HG03135 (cell line): ENCODE results near the gene ABHD2.
"Not testable (repeated sequence)": the region's sequence is repeated elsewhere in the genome, so short reads cannot be mapped to it uniquely, and the experiment has no call there.

Experiments
- ATAC-seq: cut with Tn5 transposase; IDR thresholded peaks from one replicate; pipeline ENCODE4 v1.9.1; 2021; ENCODE audit warnings: mild to moderate bottlenecking, moderate library complexity; ENCODE audit not compliant: unreplicated experiment

Gene ABHD2

GRCh38 chr15:89074402-89075012, 13.7 kb upstream of the ABHD2 start:
- no peak for ATAC-seq

GRCh38 chr15:89075101-89075640, 13.1 kb upstream of the ABHD2 start:
- no peak for ATAC-seq

GRCh38 chr15:89075846-89076245, 12.4 kb upstream of the ABHD2 start:
- ATAC-seq, result no peak

- ATAC-seq, result no peak
Observed at GRCh38 chr15:89077750-89078149, 10.5 kb upstream of the ABHD2 start.

GRCh38 chr15:89078851-89079810, 9.1 kb upstream of the ABHD2 start:
- ATAC-seq, result no peak

GRCh38 chr15:89081878-89082277, 6.4 kb upstream of the ABHD2 start:
- ATAC-seq, result no peak

- ATAC-seq, result no peak
Observed at GRCh38 chr15:89083246-89083645, 5.0 kb upstream of the ABHD2 start.

GRCh38 chr15:89085289-89085926, 2.8 kb upstream of the ABHD2 start:
- ATAC-seq, result no peak

- ATAC-seq, result not testable (repeated sequence)
Observed at GRCh38 chr15:89085933-89086332, 2.3 kb upstream of the ABHD2 start.

GRCh38 chr15:89086390-89086789, 1.9 kb upstream of the ABHD2 start:
- not testable (repeated sequence) for ATAC-seq

- ATAC-seq, result no peak
Observed at GRCh38 chr15:89087161-89087829, 961 bp upstream of the ABHD2 start.

- peak; percentile 3 for ATAC-seq
Observed at GRCh38 chr15:89088605-89089315, 504 bp downstream of the ABHD2 start.

- ATAC-seq, result no peak
Observed at GRCh38 chr15:89089316-89090230, 1.3 kb downstream of the ABHD2 start.

GRCh38 chr15:89090791-89091626, 2.8 kb downstream of the ABHD2 start:
- ATAC-seq, result no peak

- no peak for ATAC-seq
Observed at GRCh38 chr15:89091627-89092220, 3.5 kb downstream of the ABHD2 start.

- ATAC-seq, result no peak
Observed at GRCh38 chr15:89093509-89093908, 5.3 kb downstream of the ABHD2 start.

GRCh38 chr15:89095073-89095472, 6.8 kb downstream of the ABHD2 start:
- ATAC-seq, result no peak

- no peak for ATAC-seq
Observed at GRCh38 chr15:89095556-89095955, 7.3 kb downstream of the ABHD2 start.
